Stimulated activated CD8-positive, alpha-beta memory T cell treated with anti-CD3 and anti-CD28 coated beads, Interleukin-7, amount 100 ng/mL, for 24 hours (primary cell): ENCODE measurements around the gene MAMDC2.

ENCODE experiments used
- DNase-seq: peaks from one replicate; pipeline ENCODE4 v3.0.0-alpha.2; 2020; ENCODE audit warnings: low read depth

Gene MAMDC2

GRCh38 chr9:70261131-70261870 lies 217.7 kb downstream of the MAMDC2 start:
- DNase-seq = no peak

- no peak for DNase-seq
These were observed 218.7 kb downstream of the MAMDC2 start for GRCh38 chr9:70262366-70262765.

GRCh38 chr9:70262948-70263347 lies 219.3 kb downstream of the MAMDC2 start:
- DNase-seq = no peak

GRCh38 chr9:70263421-70263820 lies 219.8 kb downstream of the MAMDC2 start:
- no peak for DNase-seq
